8988T (cell line): ENCODE data around the gene RFT1.
A peak's percentile ranks its signal among the peaks of the same experiment; 100 is the strongest.

Experiments used
- DNase-seq: peaks from one replicate; pipeline ENCODE4 v3.0.0; 2011

RFT1 gene

DNA sequence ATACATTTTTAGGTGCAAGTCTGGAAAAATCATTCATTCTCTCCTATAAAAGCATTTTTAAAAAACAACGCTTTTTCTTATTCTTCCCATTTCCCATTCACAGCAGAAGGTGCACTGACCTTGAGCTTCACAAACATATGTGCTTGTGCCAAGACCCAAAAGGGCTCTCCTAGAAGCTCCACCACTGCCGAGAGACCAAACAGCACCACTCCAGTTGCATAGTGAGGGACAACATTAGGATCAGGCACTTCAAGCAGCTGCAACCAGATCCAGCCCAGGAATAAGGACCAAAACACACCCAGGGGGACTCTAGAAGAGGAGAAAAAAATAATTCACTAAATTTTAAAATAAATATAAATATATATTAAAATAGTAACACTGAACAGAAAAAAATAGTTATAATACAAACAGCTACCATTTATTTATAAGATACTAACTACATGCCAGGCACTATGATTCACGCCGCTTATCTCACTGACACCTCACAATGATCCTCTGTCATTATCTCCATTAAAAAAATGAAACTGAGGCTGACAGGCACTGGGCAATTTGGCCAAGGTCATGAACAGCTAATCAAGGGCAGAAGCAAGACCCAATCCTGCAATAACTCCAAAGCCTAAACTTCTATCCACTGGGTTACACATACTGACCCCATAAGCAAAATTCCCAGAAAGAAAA is 7.8 kb downstream of the RFT1 start:
- DNase-seq: no peak

GRCh38 chr3:53120336-53120735 is 9.9 kb downstream of the RFT1 start:
- no peak for DNase-seq

DNA sequence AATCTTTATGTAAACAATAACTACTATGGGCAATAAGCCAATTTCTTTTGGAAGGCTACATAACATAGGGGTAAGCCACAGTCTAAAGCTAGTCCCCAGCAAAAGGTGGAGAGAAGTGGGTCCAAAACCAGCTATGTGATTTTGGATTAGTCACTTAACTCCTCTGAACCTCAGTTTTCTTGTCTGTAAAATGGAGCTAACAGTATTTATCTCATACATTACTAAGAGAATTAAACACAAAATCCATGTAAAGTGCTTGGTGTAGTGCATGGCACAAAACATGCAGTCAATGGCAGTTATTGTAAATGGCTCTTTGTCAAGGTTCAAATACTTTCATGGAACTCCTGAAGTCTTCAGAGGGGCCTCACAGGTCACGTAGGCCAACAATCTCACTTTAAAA is 13.3 kb downstream of the RFT1 start:
- DNase-seq: no peak

DNA sequence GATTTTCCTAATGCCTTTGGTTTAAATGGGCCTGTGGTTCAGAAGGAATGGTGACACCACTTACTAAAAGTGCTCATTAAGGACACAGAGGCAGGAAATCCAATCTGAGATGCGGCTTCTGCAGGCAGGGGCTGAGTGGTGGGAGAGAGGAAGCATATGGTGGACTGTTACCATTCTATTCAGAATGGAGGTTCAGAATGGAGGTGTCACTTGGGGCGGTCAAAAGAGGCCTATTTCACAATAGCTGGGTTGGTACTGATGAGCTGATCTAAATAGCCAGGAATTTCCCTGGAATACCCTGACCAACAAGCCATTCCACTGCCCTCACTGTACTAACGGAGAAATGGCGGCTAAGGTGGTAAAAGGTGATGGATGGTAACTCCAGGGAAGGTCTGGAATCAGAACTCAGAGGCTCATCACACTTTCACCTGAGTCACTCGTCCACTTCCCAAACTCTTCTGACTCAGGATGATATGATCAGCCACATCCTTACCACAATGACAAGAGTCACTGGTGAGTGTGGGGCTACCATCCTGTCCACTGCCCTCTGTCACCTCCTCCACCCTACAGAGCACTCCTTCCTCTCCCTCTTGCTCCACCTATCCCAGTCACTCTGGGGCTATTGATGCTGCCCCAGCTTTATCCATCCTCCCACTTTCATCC is 15.7 kb downstream of the RFT1 start:
- DNase-seq: no peak

DNA sequence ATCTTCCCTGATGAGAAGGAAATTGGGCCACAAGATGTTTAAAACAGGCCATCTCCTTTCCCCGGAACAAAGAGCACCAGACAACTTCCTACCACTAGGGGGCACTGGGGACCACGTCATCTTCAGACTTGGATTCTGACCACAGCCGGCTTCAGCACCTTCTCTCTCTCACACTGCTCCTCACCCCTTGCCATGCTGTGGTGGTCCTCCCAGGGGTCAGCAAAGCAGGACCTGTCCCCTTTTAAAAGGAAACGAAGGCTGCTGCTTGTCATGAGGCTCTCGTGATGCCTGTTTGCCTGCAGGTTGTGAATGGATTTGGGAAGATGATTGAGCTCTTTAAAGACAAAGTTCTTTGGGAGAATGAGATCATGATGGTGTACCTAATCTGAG is 16.2 kb downstream of the RFT1 start:
- DNase-seq: peak; percentile 71

GRCh38 chr3:53113293-53114010 is 16.8 kb downstream of the RFT1 start:
- DNase-seq: no peak

GRCh38 chr3:53111822-53112221 is 18.4 kb downstream of the RFT1 start:
- no peak for DNase-seq

GRCh38 chr3:53109891-53110771 is 20.1 kb downstream of the RFT1 start:
- DNase-seq: peak; percentile 72

DNA sequence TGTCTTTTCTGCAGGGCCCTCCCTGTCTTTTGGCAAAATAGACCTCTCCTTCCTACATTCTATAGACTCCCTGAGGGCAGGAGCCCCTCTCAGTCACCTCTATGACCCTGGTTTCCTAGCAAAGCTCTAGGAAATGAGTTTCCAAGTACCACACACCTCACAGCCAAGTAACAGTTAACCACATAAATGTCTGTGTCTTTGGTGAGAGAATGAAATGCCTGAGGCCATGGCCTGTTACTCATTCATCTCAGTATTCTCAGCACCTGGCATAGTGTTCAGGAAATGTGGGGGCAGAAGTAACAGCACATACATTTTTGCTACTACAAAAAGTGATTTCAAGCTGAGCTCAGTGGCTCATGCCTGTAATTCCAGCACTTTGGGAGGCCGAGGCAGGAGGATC is 21.0 kb downstream of the RFT1 start:
- DNase-seq: no peak

- DNase-seq: no peak
These were observed 25.5 kb downstream of the RFT1 start for GRCh38 chr3:53104762-53105161.

- DNase-seq: no peak
These were observed 26.6 kb downstream of the RFT1 start for GRCh38 chr3:53103397-53104296.

GRCh38 chr3:53102601-53103147 is 27.6 kb downstream of the RFT1 start:
- DNase-seq: no peak

GRCh38 chr3:53101956-53102355 is 28.3 kb downstream of the RFT1 start:
- no peak for DNase-seq

- no peak for DNase-seq
These were observed 29.3 kb downstream of the RFT1 start for GRCh38 chr3:53100818-53101466.

- DNase-seq: no peak
These were observed 32.3 kb downstream of the RFT1 start for GRCh38 chr3:53097887-53098286.

DNA sequence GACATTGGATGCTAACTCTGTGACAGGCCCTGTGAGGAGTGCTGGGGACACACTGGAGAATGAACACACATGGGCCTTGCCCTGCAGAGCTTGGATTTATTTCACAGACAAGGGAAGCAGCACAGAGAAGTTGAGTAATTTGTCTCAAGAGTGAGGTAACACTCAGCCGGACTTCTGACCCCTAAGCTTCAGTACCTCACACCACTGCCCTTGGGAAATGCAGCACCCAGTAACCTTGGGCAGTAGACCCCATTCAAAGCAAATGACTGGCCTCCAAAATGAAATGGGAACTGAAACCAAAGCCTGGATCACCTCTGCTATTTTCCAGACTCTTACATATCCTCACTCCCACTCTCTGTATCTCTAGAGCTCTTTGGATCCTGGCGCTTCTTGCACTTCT is 37.3 kb downstream of the RFT1 start:
- DNase-seq: no peak

DNA sequence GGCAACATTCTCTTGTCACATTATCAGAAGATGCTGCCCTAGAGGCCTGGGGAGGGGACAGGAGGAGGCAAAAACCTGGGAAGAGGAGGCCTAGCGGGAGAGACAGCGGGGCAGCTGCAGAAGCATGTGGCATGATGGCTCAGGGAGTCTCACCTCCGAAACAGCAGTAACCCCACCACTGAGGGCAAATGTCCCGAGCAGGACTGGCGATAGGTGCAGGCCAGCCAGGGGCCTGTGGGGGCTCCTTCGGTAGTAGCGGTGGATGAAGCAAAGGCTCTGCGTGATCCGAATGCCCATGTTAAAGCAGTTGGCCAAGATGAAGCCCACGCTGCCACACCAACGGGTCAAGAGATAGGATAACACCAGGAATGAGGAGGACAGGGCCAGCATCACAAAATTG is 38.0 kb downstream of the RFT1 start:
- no peak for DNase-seq

GRCh38 chr3:53091011-53091410 is 39.2 kb downstream of the RFT1 start:
- DNase-seq: no peak

DNA sequence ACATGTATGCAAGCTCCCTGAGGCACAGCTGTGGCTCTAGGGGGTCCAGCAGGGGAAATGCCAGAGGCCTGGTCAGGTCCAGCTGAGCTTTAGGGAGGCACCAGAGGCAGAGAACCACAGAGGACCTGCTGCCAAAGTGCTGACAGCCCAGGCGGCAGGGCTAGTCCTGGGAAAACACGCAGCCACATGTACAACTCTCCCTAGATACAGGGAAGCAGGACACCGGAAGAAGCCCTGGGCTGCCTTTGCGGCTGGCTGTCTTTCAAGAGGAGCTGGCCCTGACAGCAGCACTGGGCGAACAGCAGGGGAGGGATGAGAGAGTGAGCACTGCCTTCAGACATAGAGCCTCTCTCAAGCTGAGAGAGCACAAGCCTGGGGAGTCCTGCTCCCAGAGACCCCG is 40.7 kb downstream of the RFT1 start:
- DNase-seq: no peak

GRCh38 chr3:53085476-53085875 is 44.8 kb downstream of the RFT1 start:
- DNase-seq: no peak

GRCh38 chr3:53084310-53085001 is 45.8 kb downstream of the RFT1 start:
- DNase-seq: no peak
